ENCODE measurements around the gene FBXO48.

GRCh38 chr2:68417926-68418325 is 49.2 kb downstream of the FBXO48 start:
- TF ChIP-seq CTCF (IDR thresholded peaks at IDR 0.05) (no peak), EP300 (IDR thresholded peaks at IDR 0.05) (no peak), POLR2A (IDR thresholded peaks at IDR 0.05) (no peak)
